ENCODE results near the gene ADD2. TPM values are rescaled to one million over a fixed set of nuclear protein-coding genes. Genes with fewer than 3 reads are reported as not detected.

The ADD2 gene
- total RNA-seq, 2 experiments from 2014 or later, result 4.4 to 6.4 TPM

DNA sequence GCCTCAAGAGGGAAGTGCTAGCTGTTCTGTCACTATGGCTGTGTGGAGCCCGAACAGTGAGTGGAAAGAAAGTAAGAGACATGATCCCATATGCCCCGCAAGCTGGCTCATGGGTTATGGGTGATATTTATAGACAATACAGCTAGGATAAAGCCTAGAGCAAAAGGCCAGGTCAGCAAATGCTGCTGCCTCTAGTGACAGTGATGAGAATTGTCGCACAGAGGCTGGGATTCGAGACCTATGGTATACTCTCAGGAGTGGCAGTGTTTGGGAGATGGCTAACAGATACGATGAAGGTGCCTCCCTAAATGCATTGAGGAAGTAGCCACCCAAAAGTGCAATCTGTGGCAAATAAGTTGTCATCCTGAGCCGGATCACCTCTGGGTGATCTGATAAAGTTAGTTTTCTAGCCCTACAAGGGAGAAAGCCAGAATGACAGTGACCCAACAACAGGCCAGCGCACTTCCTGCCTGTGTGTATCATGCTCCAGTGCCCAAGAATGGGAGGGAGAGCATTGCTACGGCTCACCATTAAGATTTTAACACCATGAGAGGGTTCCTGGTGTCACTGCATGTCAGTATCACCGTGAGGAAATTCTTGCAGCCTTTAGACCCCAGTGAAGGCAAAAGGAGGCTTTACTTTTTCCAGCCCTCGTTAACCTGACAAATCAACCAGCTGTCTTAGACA lies 122.1 kb downstream of the ADD2 start:
- H3K36me3 ChIP-seq (ENCODE audit: insufficient read depth, low read length), result no peaks in the 10 kb centered on the region
- intact Hi-C loops (cut with DNase I, micrococcal nuclease), result loop anchor here (5.0 kb wide), 2 partner anchors 94 to 734 kb away; partner anchors contain the start of gene TGFA (in 2 of the 2)
- no peak overlapping the region for H3K27ac ChIP-seq (ENCODE audit: low read depth in 1 of 2, low read length in 2 of 2)
- TF ChIP-seq, protein P1, sequence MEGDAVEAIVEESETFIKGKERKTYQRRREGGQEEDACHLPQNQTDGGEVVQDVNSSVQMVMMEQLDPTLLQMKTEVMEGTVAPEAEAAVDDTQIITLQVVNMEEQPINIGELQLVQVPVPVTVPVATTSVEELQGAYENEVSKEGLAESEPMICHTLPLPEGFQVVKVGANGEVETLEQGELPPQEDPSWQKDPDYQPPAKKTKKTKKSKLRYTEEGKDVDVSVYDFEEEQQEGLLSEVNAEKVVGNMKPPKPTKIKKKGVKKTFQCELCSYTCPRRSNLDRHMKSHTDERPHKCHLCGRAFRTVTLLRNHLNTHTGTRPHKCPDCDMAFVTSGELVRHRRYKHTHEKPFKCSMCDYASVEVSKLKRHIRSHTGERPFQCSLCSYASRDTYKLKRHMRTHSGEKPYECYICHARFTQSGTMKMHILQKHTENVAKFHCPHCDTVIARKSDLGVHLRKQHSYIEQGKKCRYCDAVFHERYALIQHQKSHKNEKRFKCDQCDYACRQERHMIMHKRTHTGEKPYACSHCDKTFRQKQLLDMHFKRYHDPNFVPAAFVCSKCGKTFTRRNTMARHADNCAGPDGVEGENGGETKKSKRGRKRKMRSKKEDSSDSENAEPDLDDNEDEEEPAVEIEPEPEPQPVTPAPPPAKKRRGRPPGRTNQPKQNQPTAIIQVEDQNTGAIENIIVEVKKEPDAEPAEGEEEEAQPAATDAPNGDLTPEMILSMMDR (IDR thresholded peaks at IDR 0.05), result no peak
- peaks cover 14% of the 10 kb centered on the region for H3K4me1 Mint-ChIP-seq (ENCODE audit: low read depth)
- no peaks in the 10 kb centered on the region for H3K36me3 Mint-ChIP-seq (ENCODE audit: low read depth)
- H3K4me3 Mint-ChIP-seq, result no peak overlapping the region
- H3K27me3 Mint-ChIP-seq, result no peaks in the 10 kb centered on the region
- H3K4me3 ChIP-seq (ENCODE audit: low read length), result no peak overlapping the region
- H3K27me3 ChIP-seq (ENCODE audit: control insufficient read depth in 1 of 2, insufficient read depth in 2 of 2, low read length in 2 of 2), result no peaks in the 10 kb centered on the region
- CTCF ChIA-PET, result interaction anchor here (1.7 kb wide), 1 partner anchor 342 kb away, joined by 5 read pairs; no protein-coding TSS in a partner anchor
- POLR2A ChIA-PET, result interaction anchor here (1.2 to 1.5 kb wide), 2 partner anchors 304 to 352 kb away, joined by 4 to 5 read pairs; partner anchors contain the start of gene SNRPG
- H3K9me3 ChIP-seq (ENCODE audit: control insufficient read depth in 1 of 2, insufficient read depth in 1 of 2, low read length in 2 of 2), result no peaks in the 10 kb centered on the region
- no peak for DNase-seq
- H3K27ac Mint-ChIP-seq, result no peak overlapping the region
- peaks cover 3% of the 10 kb centered on the region for H3K4me1 ChIP-seq (ENCODE audit: insufficient read depth, low read length)
- ATAC-seq (ENCODE audit: poor library complexity), result no peak
- H3K9me3 Mint-ChIP-seq, result no peaks in the 10 kb centered on the region

- ChIA-PET CTCF (no interaction called here), POLR2A (interaction anchor here (2.0 kb wide), 1 partner anchor 340 kb away, joined by 7 read pairs; no protein-coding TSS in a partner anchor)
- intact Hi-C loops (cut with DNase I, micrococcal nuclease), result no loop called here
- no peaks in the 10 kb centered on the region for H3K27me3 Mint-ChIP-seq
- Histone ChIP-seq H3K4me3 (ENCODE audit: low read length) (no peak overlapping the region), H3K27ac (ENCODE audit: low read depth in 1 of 2, low read length in 2 of 2) (no peak overlapping the region), H3K27me3 (ENCODE audit: control insufficient read depth in 1 of 2, insufficient read depth in 2 of 2, low read length in 2 of 2) (no peaks in the 10 kb centered on the region), H3K4me1 (ENCODE audit: insufficient read depth, low read length) (peaks cover 24% of the 10 kb centered on the region), H3K9me3 (ENCODE audit: control insufficient read depth in 1 of 2, insufficient read depth in 1 of 2, low read length in 2 of 2) (peaks cover 0 to under 1% of the 10 kb centered on the region in 2 experiments), H3K36me3 (ENCODE audit: insufficient read depth, low read length) (no peaks in the 10 kb centered on the region)
- DNase-seq, result peak in 5 of 14 experiments; percentile 19 to 63 (median 37)
- no peaks in the 10 kb centered on the region for H3K9me3 Mint-ChIP-seq
- H3K27ac Mint-ChIP-seq, result no peak overlapping the region
- H3K36me3 Mint-ChIP-seq (ENCODE audit: low read depth), result no peaks in the 10 kb centered on the region
- TF ChIP-seq, protein P1 (IDR thresholded peaks at IDR 0.05), result peak; percentile 37
- H3K4me3 Mint-ChIP-seq, result no peak overlapping the region
- H3K4me1 Mint-ChIP-seq (ENCODE audit: low read depth), result peaks cover 30% of the 10 kb centered on the region
- peak; percentile 21 for ATAC-seq (ENCODE audit: poor library complexity)
Measured at GRCh38 chr2:70643715-70644114, 124.3 kb downstream of the ADD2 start.

DNA sequence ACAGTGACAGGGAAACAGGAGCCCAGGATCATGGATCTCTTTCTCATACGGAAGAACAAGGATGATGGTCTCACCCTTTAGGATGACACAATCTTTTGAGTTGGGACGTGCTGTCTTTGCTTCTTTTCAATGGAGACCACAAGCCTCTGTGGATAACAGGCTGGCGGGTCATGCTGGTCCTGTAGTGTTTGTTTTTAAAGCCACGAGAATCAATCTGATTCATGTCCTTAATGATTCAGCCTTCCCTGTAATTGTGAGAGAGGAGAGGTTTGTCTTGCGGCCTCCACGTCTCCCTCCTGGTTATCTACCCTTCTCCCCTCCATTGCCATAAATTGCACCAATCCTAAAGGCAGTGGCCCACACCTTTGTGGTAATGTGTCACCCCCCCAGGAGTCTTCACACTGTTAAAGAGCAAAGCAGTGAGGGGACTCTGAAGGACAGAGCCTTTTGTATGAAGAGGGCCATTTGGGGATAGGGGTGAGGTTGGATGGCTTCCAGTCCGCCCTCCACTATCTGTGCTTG lies 126.7 kb downstream of the ADD2 start:
- intact Hi-C loops (cut with DNase I, micrococcal nuclease), result no loop called here
- no peaks in the 10 kb centered on the region for H3K36me3 Mint-ChIP-seq (ENCODE audit: low read depth)
- TF ChIP-seq, protein P1 (IDR thresholded peaks at IDR 0.05), result no peak
- H3K4me3 Mint-ChIP-seq, result no peak overlapping the region
- H3K27ac Mint-ChIP-seq, result peak overlapping the region; percentile 30
- POLR2A ChIA-PET, result interaction anchor here (0.6 kb wide), 1 partner anchor 298 kb away, joined by 3 read pairs; no protein-coding TSS in a partner anchor
- peaks cover 24% of the 10 kb centered on the region for H3K4me1 ChIP-seq (ENCODE audit: insufficient read depth, low read length)
- H3K36me3 ChIP-seq (ENCODE audit: insufficient read depth, low read length), result no peaks in the 10 kb centered on the region
- H3K27ac ChIP-seq (ENCODE audit: low read depth in 1 of 2, low read length in 2 of 2), result no peak overlapping the region
- H3K27me3 ChIP-seq (ENCODE audit: control insufficient read depth in 1 of 2, insufficient read depth in 2 of 2, low read length in 2 of 2), result no peaks in the 10 kb centered on the region
- H3K4me1 Mint-ChIP-seq (ENCODE audit: low read depth), result peaks cover 47% of the 10 kb centered on the region
- no peaks in the 10 kb centered on the region for H3K27me3 Mint-ChIP-seq
- CTCF ChIA-PET, result no interaction called here
- no peak overlapping the region for H3K4me3 ChIP-seq (ENCODE audit: low read length)
- H3K9me3 ChIP-seq (ENCODE audit: control insufficient read depth in 1 of 2, insufficient read depth in 1 of 2, low read length in 2 of 2), result peaks cover 0 to 4% of the 10 kb centered on the region in 2 experiments
- ATAC-seq (ENCODE audit: poor library complexity) (no peak), DNase-seq (no peak)
- no peaks in the 10 kb centered on the region for H3K9me3 Mint-ChIP-seq

Data from CD4-positive, alpha-beta T cell (primary cell).